BLaER1 (cell line): ENCODE measurements around the gene VPS37B.

Experiments used
- H3K27ac ChIP-seq: shearing (Covaris generic); formaldehyde crosslinking; 2 replicates; pipeline ENCODE4 v1.8.1; 2022
- H3K27me3 ChIP-seq: shearing (Covaris generic); formaldehyde crosslinking; 2 replicates; pipeline ENCODE4 v1.8.1; 2022
- H3K36me3 ChIP-seq: shearing (Covaris generic); formaldehyde crosslinking; 2 replicates; pipeline ENCODE4 v1.8.1; 2022
- H3K4me1 ChIP-seq: shearing (Covaris generic); formaldehyde crosslinking; 2 replicates; pipeline ENCODE4 v1.8.1; 2022
- H3K4me2 ChIP-seq: shearing (Covaris generic); formaldehyde crosslinking; 2 replicates; pipeline ENCODE4 v1.8.1; 2022
- H3K4me3 ChIP-seq: shearing (Covaris generic); formaldehyde crosslinking; 2 replicates; pipeline ENCODE4 v1.8.1; 2022
- H3K9ac ChIP-seq: shearing (Covaris generic); formaldehyde crosslinking; 2 replicates; pipeline ENCODE4 v1.8.1; 2022
- H3K9me3 ChIP-seq: shearing (Covaris generic); formaldehyde crosslinking; 2 replicates; pipeline ENCODE4 v1.8.1; 2022
- H4K20me1 ChIP-seq: shearing (Covaris generic); formaldehyde crosslinking; 2 replicates; pipeline ENCODE4 v1.8.1; 2022
- Cebpa-rat ChIP-seq: shearing (Covaris generic); IDR thresholded peaks from 2 replicates; pipeline ENCODE4 v1.8.1; 2022

Gene VPS37B

DNA sequence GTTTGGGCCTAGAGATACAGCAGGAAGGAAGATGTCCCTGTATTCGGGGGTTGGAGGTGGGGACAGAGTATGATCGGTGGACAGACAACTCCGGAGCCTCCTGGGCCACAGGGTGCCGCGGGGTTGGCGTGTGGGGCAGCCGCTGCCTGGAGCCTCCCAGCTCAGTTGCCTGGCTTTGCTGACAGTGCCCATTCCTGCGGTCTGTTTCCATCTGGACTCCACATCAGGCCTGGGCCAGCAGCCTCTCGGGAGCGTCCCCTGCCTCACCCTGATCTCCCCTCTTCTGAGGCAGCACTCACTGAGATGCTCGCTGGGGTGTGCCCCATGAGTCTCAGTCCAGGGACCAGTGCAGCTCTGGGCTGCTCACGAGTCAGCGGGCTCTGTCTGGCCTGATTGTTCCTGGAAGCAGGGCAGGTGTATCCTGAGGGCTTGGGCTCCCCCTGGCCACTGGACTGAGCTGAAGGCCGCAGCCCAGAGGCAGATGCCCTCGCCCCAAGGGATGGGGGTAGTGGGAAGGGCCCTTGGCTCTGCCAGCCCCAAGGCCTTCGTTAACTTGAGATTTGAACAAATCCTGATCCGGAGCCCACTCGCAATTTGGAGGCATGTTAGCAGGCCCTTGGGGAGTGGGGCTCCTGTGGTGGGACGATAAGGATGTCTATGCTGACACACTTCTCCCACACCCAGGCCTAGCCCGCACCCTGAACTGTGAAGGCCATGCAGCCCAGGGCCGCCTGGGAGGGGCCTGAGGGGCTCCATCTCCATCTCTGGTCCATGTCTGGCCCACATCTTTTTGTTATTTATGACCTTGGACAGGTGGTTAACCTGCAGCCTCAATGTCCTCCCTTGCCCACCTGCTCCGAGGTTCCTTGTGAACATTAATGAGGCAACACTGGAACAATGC, 53.2 kb downstream of the VPS37B start:
- H3K4me3 ChIP-seq, result no peak overlapping the region
- peaks cover 62% of the 10 kb centered on the region for H3K36me3 ChIP-seq
- H3K4me2 ChIP-seq, result peak overlapping the region; percentile 96
- no peaks in the 10 kb centered on the region for H3K9me3 ChIP-seq
- TF ChIP-seq Cebpa-rat, result no peak
- peak overlapping the region; percentile 53 for H3K9ac ChIP-seq
- H4K20me1 ChIP-seq, result peaks cover 100% of the 10 kb centered on the region
- peaks cover 92% of the 10 kb centered on the region for H3K4me1 ChIP-seq
- H3K27ac ChIP-seq, result peak overlapping the region; percentile 71
- no peaks in the 10 kb centered on the region for H3K27me3 ChIP-seq

GRCh38 chr12:122841544-122842321, 54.2 kb downstream of the VPS37B start:
- TF ChIP-seq Cebpa-rat, result no peak
- peak overlapping the region; percentile 23; the same call in 1 of the 2 replicates for H3K4me3 ChIP-seq
- peak overlapping the region; percentile 71 for H3K27ac ChIP-seq
- H4K20me1 ChIP-seq, result peaks cover 100% of the 10 kb centered on the region
- peak overlapping the region; percentile 53 for H3K9ac ChIP-seq
- H3K36me3 ChIP-seq, result peaks cover 53% of the 10 kb centered on the region
- peak overlapping the region; percentile 96 for H3K4me2 ChIP-seq
- no peaks in the 10 kb centered on the region for H3K9me3 ChIP-seq
- H3K4me1 ChIP-seq, result peaks cover 99% of the 10 kb centered on the region
- no peaks in the 10 kb centered on the region for H3K27me3 ChIP-seq

GRCh38 chr12:122840580-122841513, 55.1 kb downstream of the VPS37B start:
- H3K4me1 ChIP-seq, result peaks cover 91% of the 10 kb centered on the region
- peak overlapping the region; percentile 71 for H3K27ac ChIP-seq
- H3K36me3 ChIP-seq, result peaks cover 44% of the 10 kb centered on the region
- peak overlapping the region; percentile 96 for H3K4me2 ChIP-seq
- no peaks in the 10 kb centered on the region for H3K27me3 ChIP-seq
- H3K4me3 ChIP-seq, result no peak overlapping the region
- no peaks in the 10 kb centered on the region for H3K9me3 ChIP-seq
- peak overlapping the region; percentile 53 for H3K9ac ChIP-seq
- peaks cover 92% of the 10 kb centered on the region for H4K20me1 ChIP-seq
- TF ChIP-seq Cebpa-rat, result no peak

DNA sequence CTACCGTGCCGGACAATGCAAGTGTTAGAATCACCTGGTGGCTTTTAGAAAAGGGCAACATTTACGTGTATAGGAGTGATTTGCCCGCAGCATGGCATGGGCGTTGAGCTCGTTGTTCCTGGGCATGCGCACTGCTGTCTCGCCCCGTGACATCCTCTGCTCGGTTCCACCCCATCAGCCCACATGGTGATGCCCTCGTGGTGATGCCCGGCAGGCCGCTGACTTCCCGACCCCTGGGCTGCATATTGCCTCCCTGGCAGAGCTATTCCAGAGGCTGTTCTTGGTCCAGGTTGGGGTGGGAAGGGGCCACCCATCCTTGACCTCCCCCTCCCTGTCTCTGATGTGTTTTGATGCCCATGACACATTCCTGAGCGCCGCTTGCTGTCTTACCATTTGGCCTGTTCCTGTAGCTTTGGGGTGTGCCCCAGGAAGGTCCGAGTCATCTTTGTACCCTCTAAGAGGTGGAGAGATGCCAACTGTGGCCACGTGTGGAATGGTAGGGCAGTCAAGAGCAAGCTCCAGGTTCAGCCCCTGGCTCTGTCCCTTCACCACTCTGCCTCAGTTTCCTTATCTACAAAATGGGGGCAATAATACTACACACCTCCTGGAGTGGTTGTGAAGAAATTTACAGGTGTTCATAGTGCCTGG, 55.9 kb downstream of the VPS37B start:
- H3K4me3 ChIP-seq, result no peak overlapping the region
- TF ChIP-seq Cebpa-rat, result no peak
- H4K20me1 ChIP-seq, result peaks cover 84% of the 10 kb centered on the region
- H3K4me1 ChIP-seq, result peaks cover 82% of the 10 kb centered on the region
- no peaks in the 10 kb centered on the region for H3K9me3 ChIP-seq
- no peaks in the 10 kb centered on the region for H3K27me3 ChIP-seq
- peaks cover 37% of the 10 kb centered on the region for H3K36me3 ChIP-seq
- H3K27ac ChIP-seq, result peak overlapping the region; percentile 71; the same call in 1 of the 2 replicates
- 0 out of 2 replicates have a peak overlapping the region, but pooled peaks have one; percentile 41 for H3K9ac ChIP-seq
- peak overlapping the region; percentile 96 for H3K4me2 ChIP-seq

GRCh38 chr12:122838841-122839240, 57.1 kb downstream of the VPS37B start:
- H3K9me3 ChIP-seq, result no peaks in the 10 kb centered on the region
- H3K4me3 ChIP-seq, result no peak overlapping the region
- H3K4me2 ChIP-seq, result peak overlapping the region; percentile 96
- H3K4me1 ChIP-seq, result peaks cover 80% of the 10 kb centered on the region
- peaks cover 72% of the 10 kb centered on the region for H4K20me1 ChIP-seq
- peaks cover 29% of the 10 kb centered on the region for H3K36me3 ChIP-seq
- no peak for TF ChIP-seq Cebpa-rat
- H3K27me3 ChIP-seq, result no peaks in the 10 kb centered on the region
- H3K27ac ChIP-seq, result peak overlapping the region; percentile 31; the same call in 1 of the 2 replicates
- no peak overlapping the region; the same call in 1 of the 2 replicates for H3K9ac ChIP-seq

- Histone ChIP-seq H4K20me1 (peaks cover 60% of the 10 kb centered on the region), H3K27ac (peak overlapping the region; percentile 54), H3K4me1 (peaks cover 67% of the 10 kb centered on the region), H3K36me3 (peaks cover 23% of the 10 kb centered on the region), H3K27me3 (no peaks in the 10 kb centered on the region), H3K9me3 (no peaks in the 10 kb centered on the region), H3K4me2 (peak overlapping the region; percentile 96), H3K4me3 (peak overlapping the region; percentile 91), H3K9ac (peak overlapping the region; percentile 90)
- TF ChIP-seq Cebpa-rat, result no peak
Measured at GRCh38 chr12:122837306-122838265, 58.3 kb downstream of the VPS37B start.

DNA sequence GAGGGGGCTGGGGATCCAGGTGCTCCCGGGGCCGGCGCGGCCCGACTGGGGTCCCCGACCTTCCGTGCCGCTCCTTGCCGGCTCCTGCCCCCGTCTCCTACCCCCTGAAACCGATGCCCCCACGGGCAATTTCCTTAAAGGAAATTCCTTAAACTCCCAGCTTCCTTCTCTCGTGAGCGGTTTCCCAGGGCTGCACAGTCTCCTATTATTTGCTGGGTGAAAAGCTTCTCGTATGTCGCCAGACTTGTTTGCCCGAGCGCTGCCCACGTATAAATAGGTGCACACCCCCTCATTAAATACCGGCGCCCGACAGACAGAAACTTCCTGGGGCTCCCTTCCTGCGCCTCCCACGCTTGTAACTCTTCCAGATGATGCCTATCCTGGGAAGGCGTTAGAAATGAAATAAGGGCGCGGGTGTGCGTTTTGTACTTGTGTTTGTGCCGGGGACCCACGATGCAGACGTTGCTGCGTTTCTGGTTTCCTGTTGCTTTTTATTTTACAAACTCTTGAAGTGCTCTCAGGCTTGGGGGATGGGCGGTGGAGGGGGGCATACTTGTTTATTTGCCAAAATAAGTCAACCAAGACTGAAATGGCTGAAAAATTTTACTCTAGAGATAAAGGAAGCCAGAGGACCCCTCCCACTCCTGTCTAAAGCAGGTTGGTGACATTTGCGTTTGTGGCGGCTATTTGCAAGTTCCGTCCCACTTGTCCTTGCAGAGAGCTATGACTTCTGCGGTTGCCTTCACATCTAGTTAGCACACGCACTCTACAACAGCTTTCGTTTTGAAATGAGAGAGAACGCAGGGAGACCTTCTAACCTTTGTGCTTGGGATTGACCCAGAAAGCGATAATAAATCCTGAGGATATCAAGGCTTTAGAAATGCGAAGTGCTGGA, 59.6 kb downstream of the VPS37B start:
- Histone ChIP-seq H3K9me3 (no peaks in the 10 kb centered on the region), H3K9ac (peak overlapping the region; percentile 90), H3K4me3 (peak overlapping the region; percentile 91), H3K4me1 (peaks cover 54% of the 10 kb centered on the region), H3K4me2 (peak overlapping the region; percentile 96), H4K20me1 (peaks cover 47% of the 10 kb centered on the region), H3K27ac (peak overlapping the region; percentile 85), H3K27me3 (no peaks in the 10 kb centered on the region), H3K36me3 (peaks cover 23% of the 10 kb centered on the region)
- TF ChIP-seq Cebpa-rat, result no peak
